Cardiac atrium fibroblast (primary cell): ENCODE measurements around the gene SULF2. TPM values are rescaled to one million over a fixed set of nuclear protein-coding genes. Genes with fewer than 3 reads are reported as not detected.

ENCODE experiments used
- total RNA-seq: library from RNA; depleted of rRNA; stranded (reverse); fragments of >200 nt; gene quantifications from 2 replicates; pipeline ENCODE4 v1.2.3, GENCODE V29; 2015

SULF2 gene
- 12.3 and 32.6 TPM in 2 replicates for total RNA-seq

DNA sequence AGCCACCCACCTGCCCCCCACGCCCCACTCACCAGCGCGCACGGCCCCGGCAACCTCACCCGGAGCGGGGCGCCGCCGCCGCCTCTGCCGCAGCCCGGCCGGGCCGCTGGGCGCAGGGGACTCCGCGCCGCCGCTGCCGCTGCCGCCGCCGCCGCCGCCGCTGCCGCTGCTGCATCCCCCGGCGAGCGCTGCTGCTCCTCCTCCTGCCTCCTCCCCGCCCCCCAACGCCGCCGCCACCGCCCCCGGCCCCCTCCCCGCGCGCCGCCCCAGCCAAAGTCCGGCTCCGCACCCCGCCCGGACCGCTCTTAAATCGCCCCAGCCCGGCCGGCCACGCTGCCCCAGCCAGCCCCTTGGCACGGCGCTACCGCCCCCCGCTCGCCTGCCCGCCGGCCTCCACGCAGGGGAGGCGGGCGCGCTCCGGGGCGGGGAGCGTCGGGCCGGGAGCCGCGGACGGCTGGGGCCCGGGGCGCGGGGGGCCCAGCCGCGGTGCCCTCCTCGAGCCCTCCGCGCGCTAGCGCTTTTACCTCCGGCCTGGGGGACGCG, at the start of gene SULF2:
Gene SULF2, minus strand, starts transcription at position 171 of the 543 bp plus-strand sequence. CDS start 28,118 bp downstream, outside the sequence.

